ENCODE measurements around the gene TAF4. TPM values are rescaled to one million over a fixed set of nuclear protein-coding genes. Genes with fewer than 3 reads are reported as not detected.

The TAF4 gene
- total and polyA plus RNA-seq, 2 donors from 2014 or later: 3.7 to 18.4 TPM

DNA sequence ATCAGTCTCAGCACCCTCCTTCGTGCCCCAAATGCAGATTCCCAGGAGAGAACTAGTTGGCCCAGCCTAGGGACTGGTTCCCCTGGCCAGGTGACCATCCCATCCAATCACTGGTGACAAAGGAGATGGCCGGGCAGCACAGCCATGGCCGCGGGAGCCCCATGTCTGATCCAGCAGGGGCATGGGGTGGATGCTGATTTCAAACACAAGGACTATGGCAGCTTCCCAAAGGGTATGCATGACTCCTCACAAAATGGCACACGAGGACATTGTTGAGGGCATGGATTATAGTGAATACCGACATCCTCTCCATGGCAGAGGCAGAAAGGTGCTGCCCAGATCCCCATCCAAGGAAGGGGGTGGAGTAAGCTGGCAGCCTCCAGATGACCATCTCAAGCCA, 46.7 kb upstream of the TAF4 start:
- H3K27me3 ChIP-seq (ENCODE audit: control insufficient read depth, insufficient read depth, low read length): no peaks in the 10 kb centered on the region
- H3K4me1 ChIP-seq (ENCODE audit: control insufficient read depth in 2 of 3, insufficient read depth in 2 of 3, low read depth in 1 of 3, low read length in 3 of 3): no peaks in the 10 kb centered on the region
- intact Hi-C loops (cut with DNase I): no loop called here
- FAIRE-seq (no peak), DNase-seq (no peak)
- H3K4me3 ChIP-seq (ENCODE audit: low read length in 3 of 3): no peak overlapping the region
- no peak overlapping the region for H3K27ac ChIP-seq (ENCODE audit: low read depth in 2 of 2, low read length in 2 of 2)
- H3K9me3 ChIP-seq (ENCODE audit: control insufficient read depth in 2 of 3, insufficient read depth in 1 of 3, low read length in 3 of 3): peaks cover 0 to 16% (median 4%) of the 10 kb centered on the region in 3 donors
- TF ChIP-seq, protein P1, sequence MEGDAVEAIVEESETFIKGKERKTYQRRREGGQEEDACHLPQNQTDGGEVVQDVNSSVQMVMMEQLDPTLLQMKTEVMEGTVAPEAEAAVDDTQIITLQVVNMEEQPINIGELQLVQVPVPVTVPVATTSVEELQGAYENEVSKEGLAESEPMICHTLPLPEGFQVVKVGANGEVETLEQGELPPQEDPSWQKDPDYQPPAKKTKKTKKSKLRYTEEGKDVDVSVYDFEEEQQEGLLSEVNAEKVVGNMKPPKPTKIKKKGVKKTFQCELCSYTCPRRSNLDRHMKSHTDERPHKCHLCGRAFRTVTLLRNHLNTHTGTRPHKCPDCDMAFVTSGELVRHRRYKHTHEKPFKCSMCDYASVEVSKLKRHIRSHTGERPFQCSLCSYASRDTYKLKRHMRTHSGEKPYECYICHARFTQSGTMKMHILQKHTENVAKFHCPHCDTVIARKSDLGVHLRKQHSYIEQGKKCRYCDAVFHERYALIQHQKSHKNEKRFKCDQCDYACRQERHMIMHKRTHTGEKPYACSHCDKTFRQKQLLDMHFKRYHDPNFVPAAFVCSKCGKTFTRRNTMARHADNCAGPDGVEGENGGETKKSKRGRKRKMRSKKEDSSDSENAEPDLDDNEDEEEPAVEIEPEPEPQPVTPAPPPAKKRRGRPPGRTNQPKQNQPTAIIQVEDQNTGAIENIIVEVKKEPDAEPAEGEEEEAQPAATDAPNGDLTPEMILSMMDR (IDR thresholded peaks at IDR 0.05; ENCODE audit: borderline replicate concordance, extremely low read depth, insufficient read depth): no peak
- no peak overlapping the region for H3K9ac ChIP-seq (ENCODE audit: low read length in 3 of 3)
- no peaks in the 10 kb centered on the region for H3K36me3 ChIP-seq (ENCODE audit: control insufficient read depth in 2 of 3, insufficient read depth in 3 of 3, low read length in 3 of 3)

DNA sequence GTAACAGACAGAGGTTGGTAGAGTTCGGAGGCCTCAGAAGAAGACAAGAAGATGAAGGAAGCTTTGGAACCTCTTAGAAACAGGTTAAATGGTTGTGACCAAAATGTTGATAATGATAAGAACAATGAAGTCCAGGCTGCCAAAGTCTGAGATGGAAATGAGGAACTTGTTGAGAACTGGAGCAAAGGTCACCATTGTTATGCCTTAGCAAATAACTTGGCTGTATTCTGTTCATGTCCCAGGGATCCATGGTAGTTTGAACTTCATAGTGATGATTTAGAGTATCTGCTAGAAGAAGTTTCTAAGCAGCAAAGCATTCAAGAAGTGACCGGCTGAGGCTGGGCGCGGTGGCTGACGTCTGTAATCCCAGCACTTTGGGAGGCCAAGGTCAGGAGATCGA, 45.5 kb upstream of the TAF4 start:
- no peak for DNase-seq
- H3K27me3 ChIP-seq (ENCODE audit: control insufficient read depth, insufficient read depth, low read length): no peaks in the 10 kb centered on the region
- intact Hi-C loops (cut with DNase I): no loop called here
- H3K36me3 ChIP-seq (ENCODE audit: control insufficient read depth in 2 of 3, insufficient read depth in 3 of 3, low read length in 3 of 3): no peaks in the 10 kb centered on the region
- H3K9ac ChIP-seq (ENCODE audit: low read length in 3 of 3): no peak overlapping the region
- no peaks in the 10 kb centered on the region for H3K4me1 ChIP-seq (ENCODE audit: control insufficient read depth in 2 of 3, insufficient read depth in 2 of 3, low read depth in 1 of 3, low read length in 3 of 3)
- H3K9me3 ChIP-seq (ENCODE audit: control insufficient read depth in 2 of 3, insufficient read depth in 1 of 3, low read length in 3 of 3): peaks cover 0 to 16% (median 4%) of the 10 kb centered on the region in 3 donors
- TF ChIP-seq, protein P1 (IDR thresholded peaks at IDR 0.05; ENCODE audit: borderline replicate concordance, extremely low read depth, insufficient read depth): no peak
- no peak overlapping the region for H3K4me3 ChIP-seq (ENCODE audit: low read length in 3 of 3)
- no peak overlapping the region for H3K27ac ChIP-seq (ENCODE audit: low read depth in 2 of 2, low read length in 2 of 2)
- FAIRE-seq: no peak

DNA sequence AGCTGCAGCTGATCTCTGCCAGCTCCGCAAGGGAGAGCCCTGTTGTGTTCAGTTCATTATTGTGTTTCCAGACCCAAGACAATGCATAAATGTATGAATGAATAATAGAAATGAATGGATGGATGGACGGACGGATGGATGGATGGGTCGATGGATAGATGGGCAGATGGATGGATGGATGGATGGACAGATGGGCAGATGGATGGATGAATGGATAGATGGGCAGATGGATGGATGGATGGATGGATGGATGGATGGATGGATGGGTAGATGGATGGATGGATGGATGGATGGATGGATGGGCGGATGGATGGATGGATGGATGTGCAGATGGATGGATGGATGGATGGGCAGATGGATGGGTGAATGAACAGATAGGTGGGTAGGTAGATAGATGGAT, 39.9 kb upstream of the TAF4 start:
- Histone ChIP-seq H3K9me3 (ENCODE audit: control insufficient read depth in 2 of 3, insufficient read depth in 1 of 3, low read length in 3 of 3) (peaks cover 0 to 11% (median 4%) of the 10 kb centered on the region in 3 donors), H3K27me3 (ENCODE audit: control insufficient read depth, insufficient read depth, low read length) (no peaks in the 10 kb centered on the region)

More for the DNA sequence above, 39.9 kb upstream of the TAF4 start:
- FAIRE-seq (no peak), DNase-seq (no peak)
- no peaks in the 10 kb centered on the region for H3K36me3 ChIP-seq (ENCODE audit: control insufficient read depth in 2 of 3, insufficient read depth in 3 of 3, low read length in 3 of 3)
- H3K27ac ChIP-seq (ENCODE audit: low read depth in 2 of 2, low read length in 2 of 2): no peak overlapping the region
- TF ChIP-seq, protein P1 (IDR thresholded peaks at IDR 0.05; ENCODE audit: borderline replicate concordance, extremely low read depth, insufficient read depth): no peak
- no peak overlapping the region for H3K9ac ChIP-seq (ENCODE audit: low read length in 3 of 3)
- intact Hi-C loops (cut with DNase I): no loop called here
- no peaks in the 10 kb centered on the region for H3K4me1 ChIP-seq (ENCODE audit: control insufficient read depth in 2 of 3, insufficient read depth in 2 of 3, low read depth in 1 of 3, low read length in 3 of 3)
- no peak overlapping the region for H3K4me3 ChIP-seq (ENCODE audit: low read length in 3 of 3)

All from kidney (tissue), 14 donors.